Right lung (tissue), 5 donors: Measurements from ENCODE around the gene CHCHD2. TPM values are rescaled to one million over a fixed set of nuclear protein-coding genes. Genes with fewer than 3 reads are reported as not detected.
A peak's percentile ranks its signal among the peaks of the same experiment; 100 is the strongest.
"Not testable (repeated sequence)": the region's sequence is repeated elsewhere in the genome, so short reads cannot be mapped to it uniquely, and the experiment has no call there.

ENCODE experiments used
- DNase-seq, 2 donors: peaks; one replicate each; pipeline ENCODE4 v3.0.0-alpha.2; 2013
- polyA plus RNA-seq, 5 donors: library from polyadenylated mRNA; unstranded; fragments of 120-200 nt; gene quantifications; one replicate each; pipeline versions ENCODE4 v1.2.1 to v1.2.3, GENCODE V29; 2013; ENCODE audit warnings: inconsistent platforms in 1 of 5, low replicate concordance in 1 of 5; ENCODE audit not compliant: insufficient read length in 5 of 5, insufficient read depth in 1 of 5

CHCHD2 gene
- polyA plus RNA-seq, 5 donors: 199 to 297 (median 229) TPM

- DNase-seq: no peak
Measured at GRCh38 chr7:56091591-56091990, 14.7 kb downstream of the CHCHD2 start.

- no peak for DNase-seq
Measured at GRCh38 chr7:56087445-56087844, 18.8 kb downstream of the CHCHD2 start.

- no peak for DNase-seq
Measured at GRCh38 chr7:56086761-56087160, 19.5 kb downstream of the CHCHD2 start.

- DNase-seq: peak in 1 of 2 donors; percentile 30
Measured at GRCh38 chr7:56083150-56083785, 23.0 kb downstream of the CHCHD2 start.

DNA sequence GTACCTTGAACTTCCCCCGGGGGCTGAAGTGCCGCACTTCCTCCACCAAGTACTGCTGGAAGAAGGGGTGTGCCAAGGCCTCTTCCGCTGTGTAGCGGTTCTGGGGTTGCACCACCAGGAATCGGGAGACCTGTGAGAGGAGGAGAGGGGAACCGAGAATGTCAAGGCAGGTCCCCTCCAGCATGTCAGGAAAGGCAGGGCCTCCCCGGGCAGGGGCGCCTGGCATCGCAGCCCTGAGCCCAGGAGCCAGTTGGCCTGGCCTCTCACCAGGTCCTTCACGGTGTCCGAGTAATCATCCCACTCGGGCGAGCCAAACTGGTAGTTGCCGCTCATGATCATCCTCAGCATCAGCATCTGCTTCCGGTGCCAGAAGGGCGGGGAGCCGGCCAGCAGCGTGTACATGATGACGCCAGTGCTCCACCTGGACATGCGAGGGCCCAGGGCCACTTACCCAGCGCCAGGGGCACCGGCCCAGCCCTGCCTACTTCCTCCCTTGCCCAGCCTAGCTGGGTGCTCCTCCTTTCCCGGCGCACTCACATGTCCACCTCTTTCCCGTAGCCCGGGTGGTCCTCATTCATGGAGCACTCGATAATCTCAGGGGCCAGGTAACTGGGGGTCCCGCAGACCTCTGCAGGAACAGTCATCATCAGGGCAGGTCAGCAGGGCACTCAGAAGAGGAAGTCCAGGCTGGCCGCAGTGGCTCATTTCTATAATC is 24.5 kb downstream of the CHCHD2 start:
- DNase-seq: no peak

GRCh38 chr7:56080726-56081435 is 25.4 kb downstream of the CHCHD2 start:
- not testable (repeated sequence) for DNase-seq

GRCh38 chr7:56079450-56080185 is 26.7 kb downstream of the CHCHD2 start:
- peak; percentile 72 to 76 for DNase-seq

GRCh38 chr7:56078196-56078595 is 28.1 kb downstream of the CHCHD2 start:
- DNase-seq: no peak

DNA sequence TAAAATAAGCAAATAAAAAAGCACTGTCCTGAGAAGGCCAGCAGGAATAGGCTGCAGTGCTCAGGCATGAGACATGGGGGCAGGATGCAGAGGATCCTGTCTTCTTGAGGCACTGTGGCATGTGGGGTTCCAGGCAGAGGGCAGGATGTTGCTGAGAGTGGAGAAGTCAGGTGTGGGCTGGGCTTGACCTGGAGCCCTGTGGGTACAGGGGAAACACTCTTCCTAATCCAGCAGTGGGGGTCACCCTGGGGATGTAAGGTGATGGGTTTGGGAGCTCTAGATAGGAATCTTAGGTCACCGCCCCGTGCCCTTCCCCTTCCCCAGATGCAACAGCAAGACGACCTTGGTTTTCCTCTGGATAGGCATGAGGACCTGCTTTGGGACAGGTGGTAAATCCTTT is 28.6 kb downstream of the CHCHD2 start:
- DNase-seq: no peak

DNA sequence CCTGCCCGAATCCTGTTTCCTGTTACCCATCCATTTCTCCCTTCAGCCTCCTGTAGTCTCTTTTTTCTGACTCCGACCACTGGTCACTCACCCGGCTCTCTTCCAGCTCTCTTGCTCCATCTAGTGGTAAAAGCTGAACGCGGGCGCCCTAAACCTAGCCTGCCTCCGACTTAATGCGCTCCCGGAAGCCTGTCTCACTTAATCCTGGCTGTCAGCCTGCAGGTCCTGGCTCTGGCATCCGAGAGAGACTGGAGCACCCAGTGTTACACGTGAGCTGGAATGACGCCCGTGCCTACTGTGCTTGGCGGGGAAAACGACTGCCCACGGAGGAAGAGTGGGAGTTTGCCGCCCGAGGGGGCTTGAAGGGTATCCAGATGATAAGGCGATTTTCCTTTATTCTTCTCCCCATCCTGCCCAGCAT is 31.9 kb downstream of the CHCHD2 start:
- peak; percentile 77 to 80 for DNase-seq

DNA sequence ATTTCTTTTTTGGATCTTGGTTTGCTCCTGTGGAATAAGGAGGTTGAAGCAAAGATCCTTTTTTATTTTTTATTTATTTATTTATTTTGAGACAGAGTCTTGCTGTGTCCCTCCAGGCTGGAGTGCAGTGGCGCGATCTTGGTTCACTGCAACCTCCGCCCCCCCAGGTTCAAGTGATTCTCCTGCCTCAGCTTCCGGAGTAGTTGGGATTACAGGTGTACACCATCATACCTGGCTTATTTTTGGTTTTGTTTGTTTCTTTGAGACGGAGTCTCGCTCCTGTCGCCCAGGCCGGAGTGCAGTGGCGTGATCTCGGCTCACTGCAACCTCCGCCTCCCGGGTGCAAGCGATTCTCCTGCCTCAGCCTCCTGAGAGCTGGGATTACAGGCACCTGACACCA is 39.9 kb downstream of the CHCHD2 start:
- not testable (repeated sequence) for DNase-seq

- peak; percentile 94 to 95 for DNase-seq
Measured at GRCh38 chr7:56063882-56064625, 42.2 kb downstream of the CHCHD2 start, which contains the start of gene SUMF2. Gene SUMF2 (plus strand): TSS chr7:56064286. CDS start chr7:56064312, 26 bp downstream.

GRCh38 chr7:56063500-56063881 is 42.8 kb downstream of the CHCHD2 start:
- DNase-seq: no peak

- DNase-seq: no peak
Measured at GRCh38 chr7:56062382-56062781, 43.9 kb downstream of the CHCHD2 start.

- no peak for DNase-seq
Measured at GRCh38 chr7:56053993-56054392, 52.3 kb downstream of the CHCHD2 start.

DNA sequence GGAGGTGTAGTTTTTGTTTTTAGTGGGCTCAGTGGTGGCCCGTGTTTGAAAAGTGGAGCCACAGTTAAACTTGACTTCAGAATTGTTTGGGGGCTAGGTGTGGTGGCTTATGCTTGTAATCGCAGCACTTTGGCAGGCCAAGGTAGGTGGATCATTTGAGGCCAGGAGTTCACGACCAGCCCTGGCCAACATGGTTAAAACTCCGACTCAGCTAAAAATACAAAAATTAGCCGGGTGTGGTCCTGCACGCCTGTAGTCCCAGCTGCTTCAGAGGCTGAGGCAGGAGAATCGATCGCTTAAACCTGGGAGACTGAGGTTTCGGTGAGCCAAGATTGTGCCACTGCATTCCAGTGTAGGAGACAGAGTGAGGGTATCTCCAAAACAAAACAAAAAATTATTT is 52.9 kb downstream of the CHCHD2 start:
- DNase-seq: no peak

Other genes starting within 250 kb of the CHCHD2 start
- gene SEPTIN14, start 243.7 kb downstream of the CHCHD2 start, polyA plus RNA-seq: under 1 TPM; 0.38 to 0.75 (median 0.70) TPM
- 10 to 100 TPM in 4 of 5 donors, 1 to 10 TPM in 1; 8.4 to 19.9 (median 16.2) TPM for gene ZNF713, start 219.0 kb downstream of the CHCHD2 start, polyA plus RNA-seq
- gene MRPS17, start 154.6 kb downstream of the CHCHD2 start, polyA plus RNA-seq: 10 to 100 TPM; 11.7 to 14.6 (median 13.7) TPM
- gene NIPSNAP2, start 141.9 kb downstream of the CHCHD2 start, polyA plus RNA-seq: 100 to 1,000 TPM in 1 of 5 donors, 10 to 100 TPM in 4; 81.7 to 101 (median 94.2) TPM
- gene PSPH, start 55.0 kb downstream of the CHCHD2 start, polyA plus RNA-seq: 10 to 100 TPM; 15.8 to 31.7 (median 22.4) TPM
- gene CCT6A, start 54.7 kb downstream of the CHCHD2 start, polyA plus RNA-seq: 100 to 1,000 TPM; 190 to 216 (median 206) TPM
- 100 to 1,000 TPM in 3 of 5 donors, 10 to 100 TPM in 2; 92.6 to 126 (median 102) TPM for gene SUMF2, start 42.2 kb downstream of the CHCHD2 start, polyA plus RNA-seq
- 1 to 10 TPM; 1.6 to 4.3 (median 2.7) TPM for gene PHKG1, start 13.5 kb downstream of the CHCHD2 start, polyA plus RNA-seq
- 1 to 10 TPM; 3.5 to 5.5 (median 4.4) TPM for gene NUPR2, start 9.9 kb upstream of the CHCHD2 start, polyA plus RNA-seq